Measurements from ENCODE around the gene RASA3. TPM values are rescaled to one million over a fixed set of nuclear protein-coding genes. Genes with fewer than 3 reads are reported as not detected.

The RASA3 gene
- total RNA-seq, 2 donors from 2014 or later = 6.3 to 12.0 TPM

- no peaks in the 10 kb centered on the region for H3K4me1 Mint-ChIP-seq
- Histone ChIP-seq H3K27me3 (ENCODE audit: control insufficient read depth, insufficient read depth, low read length, poor library complexity, severe bottlenecking) (no peaks in the 10 kb centered on the region), H3K9ac (ENCODE audit: extremely low read depth, low read length, poor library complexity, severe bottlenecking) (no peak overlapping the region), H3K36me3 (ENCODE audit: control insufficient read depth, insufficient read depth, low read length) (no peaks in the 10 kb centered on the region), H3K9me3 (ENCODE audit: control insufficient read depth, low read length) (no peaks in the 10 kb centered on the region), H3K27ac (ENCODE audit: low read depth, low read length) (no peak overlapping the region), H3K4me1 (ENCODE audit: control insufficient read depth, insufficient read depth, low read length) (no peaks in the 10 kb centered on the region), H3K4me3 (ENCODE audit: low read length) (no peak overlapping the region)
- 86 to 98% methylated on average over 7 to 17 of the region's 17 CpGs for WGBS, 2 experiments (ENCODE audit: insufficient coverage in 1 of 2, insufficient read length in 1 of 2)
- H3K27ac Mint-ChIP-seq = no peak overlapping the region
- DNase-seq = no peak
- no peaks in the 10 kb centered on the region for H3K9me3 Mint-ChIP-seq
- no peak for TF ChIP-seq CTCF (conservative IDR thresholded peaks at IDR 0.05)
- no peaks in the 10 kb centered on the region for H3K27me3 Mint-ChIP-seq (ENCODE audit: insufficient read depth)
- no peak overlapping the region for H3K4me3 Mint-ChIP-seq
- H3K36me3 Mint-ChIP-seq (ENCODE audit: low read depth) = peaks cover 16% of the 10 kb centered on the region
Measured at GRCh38 chr13:114012141-114012540, 120.3 kb downstream of the RASA3 start.

GRCh38 chr13:114011226-114011625, 121.2 kb downstream of the RASA3 start:
- Mint-ChIP-seq H3K4me3 (no peak overlapping the region), H3K9me3 (no peaks in the 10 kb centered on the region), H3K4me1 (no peaks in the 10 kb centered on the region), H3K27ac (no peak overlapping the region), H3K27me3 (ENCODE audit: insufficient read depth) (no peaks in the 10 kb centered on the region), H3K36me3 (ENCODE audit: low read depth) (peaks cover 16% of the 10 kb centered on the region)
- Histone ChIP-seq H3K36me3 (ENCODE audit: control insufficient read depth, insufficient read depth, low read length) (no peaks in the 10 kb centered on the region), H3K4me1 (ENCODE audit: control insufficient read depth, insufficient read depth, low read length) (no peaks in the 10 kb centered on the region), H3K27ac (ENCODE audit: low read depth, low read length) (no peak overlapping the region), H3K9me3 (ENCODE audit: control insufficient read depth, low read length) (no peaks in the 10 kb centered on the region), H3K4me3 (ENCODE audit: low read length) (no peak overlapping the region), H3K9ac (ENCODE audit: extremely low read depth, low read length, poor library complexity, severe bottlenecking) (no peak overlapping the region), H3K27me3 (ENCODE audit: control insufficient read depth, insufficient read depth, low read length, poor library complexity, severe bottlenecking) (no peaks in the 10 kb centered on the region)
- DNase-seq = no peak
- 93 to 97% methylated on average over 14 to 19 of the region's 19 CpGs for WGBS, 2 experiments (ENCODE audit: insufficient coverage in 1 of 2, insufficient read length in 1 of 2)
- no peak for TF ChIP-seq CTCF (conservative IDR thresholded peaks at IDR 0.05)

GRCh38 chr13:114010401-114011101, 121.9 kb downstream of the RASA3 start:
- H3K9ac ChIP-seq (ENCODE audit: extremely low read depth, low read length, poor library complexity, severe bottlenecking) = no peak overlapping the region
- H3K9me3 ChIP-seq (ENCODE audit: control insufficient read depth, low read length) = no peaks in the 10 kb centered on the region
- Mint-ChIP-seq H3K4me1 (no peaks in the 10 kb centered on the region), H3K36me3 (ENCODE audit: low read depth) (peaks cover 16% of the 10 kb centered on the region), H3K27me3 (ENCODE audit: insufficient read depth) (no peaks in the 10 kb centered on the region), H3K9me3 (no peaks in the 10 kb centered on the region), H3K27ac (no peak overlapping the region), H3K4me3 (no peak overlapping the region)
- H3K27ac ChIP-seq (ENCODE audit: low read depth, low read length) = no peak overlapping the region
- no peak for TF ChIP-seq CTCF (conservative IDR thresholded peaks at IDR 0.05)
- no peaks in the 10 kb centered on the region for H3K27me3 ChIP-seq (ENCODE audit: control insufficient read depth, insufficient read depth, low read length, poor library complexity, severe bottlenecking)
- no peaks in the 10 kb centered on the region for H3K4me1 ChIP-seq (ENCODE audit: control insufficient read depth, insufficient read depth, low read length)
- no peaks in the 10 kb centered on the region for H3K36me3 ChIP-seq (ENCODE audit: control insufficient read depth, insufficient read depth, low read length)
- no peak overlapping the region for H3K4me3 ChIP-seq (ENCODE audit: low read length)
- 94 to 96% methylated on average over 14 to 30 of the region's 37 CpGs for WGBS, 2 experiments (ENCODE audit: insufficient coverage in 1 of 2, insufficient read length in 1 of 2)
- no peak for DNase-seq
